Testis (tissue), 3 donors: ENCODE data around the gene MSI2. TPM values are rescaled to one million over a fixed set of nuclear protein-coding genes. Genes with fewer than 3 reads are reported as not detected.

Source experiments
- DNase-seq: peaks from one replicate; pipeline ENCODE4 v3.0.0-alpha.2; 2019
- H3K27ac ChIP-seq, 2 donors: fragments of 200-600 bp; sonication (generic); one replicate each; pipeline ENCODE4 v1.5.1; 2019
- H3K27me3 ChIP-seq: fragments of 200-600 bp; sonication (generic); one replicate; pipeline ENCODE4 v1.5.1; 2019
- H3K36me3 ChIP-seq: fragments of 200-600 bp; sonication (generic); one replicate; pipeline ENCODE4 v1.5.1; 2017; ENCODE audit warnings: low read depth; ENCODE audit errors: missing control alignments
- H3K4me1 ChIP-seq: fragments of 200-600 bp; sonication (generic); one replicate; pipeline ENCODE4 v1.5.1; 2019
- H3K4me3 ChIP-seq, 2 donors: fragments of 200-600 bp; sonication (generic); one replicate each; pipeline ENCODE4 v1.5.1; 2017 to 2019
- H3K9me3 ChIP-seq: fragments of 200-600 bp; sonication (generic); one replicate; pipeline ENCODE4 v1.5.1; 2017
- CTCF ChIP-seq, 3 experiments: fragments of 450-650 bp in 2 of 3; fragments of 200-600 bp in 1 of 3; sonication (generic) in 1 of 3; IDR thresholded peaks; one replicate each; pipeline ENCODE4 v1.5.1; 2016 to 2019; ENCODE audit warnings: antibody characterized with exemption in 3 of 3, mild to moderate bottlenecking in 2 of 3, moderate library complexity in 1 of 3
- POLR2A ChIP-seq: fragments of 450-650 bp; IDR thresholded peaks from one replicate; pipeline ENCODE4 v1.6.1; 2017; ENCODE audit warnings: antibody characterized with exemption, mild to moderate bottlenecking, moderate library complexity
- WGBS, 2 donors: methylation state at CpG; one replicate each; pipeline ENCODE4 v1.1.5; 2018; 5-methylcytosine and 5-hydroxymethylcytosine counted together
- intact Hi-C: fragments of 100-400 bp; cut with DNase I; formaldehyde crosslinking; loops from one replicate; pipeline ENCODE4 v1.15.1; 2023; ENCODE audit warnings: low total_unique reads
- polyA plus RNA-seq: library from polyadenylated mRNA; stranded (reverse); fragments of 350-450 nt; fragmentation: Illumina TruSeq; extraction: RNeasy Lipid Tissue Mini Kit (QIAGEN cat#74804); gene quantifications from one replicate; pipeline ENCODE4 v1.2.3, GENCODE V29; 2014; ENCODE audit warnings: low read depth, low replicate concordance; ENCODE audit not compliant: insufficient read depth
- total RNA-seq, 2 donors: library from RNA; depleted of rRNA; stranded (reverse); fragments of >200 nt; gene quantifications; one replicate each; pipeline ENCODE4 v1.2.3, GENCODE V29; 2016

The MSI2 gene
- total and polyA plus RNA-seq, 3 donors from 2014 or later, result 46.5 to 106 (median 76.6) TPM

- Histone ChIP-seq H3K4me3 (no peak overlapping the region), H3K4me1 (peaks cover 41% of the 10 kb centered on the region), H3K27ac (peak overlapping the region; percentile 9 to 63), H3K36me3 (no peaks in the 10 kb centered on the region), H3K9me3 (no peaks in the 10 kb centered on the region), H3K27me3 (no peaks in the 10 kb centered on the region)
- TF ChIP-seq POLR2A (no peak), CTCF (IDR thresholded peaks at IDR 0.05) (no peak)
- DNase-seq, result no peak
- intact Hi-C loops, result no loop called here
- WGBS, 2 donors, result 18 to 43% methylated on average over 1 of the region's 1 CpG
These were observed 184.9 kb downstream of the MSI2 start for GRCh38 chr17:57441270-57441600.

GRCh38 chr17:57442401-57442823 lies 186.1 kb downstream of the MSI2 start:
- H3K36me3 ChIP-seq, result no peaks in the 10 kb centered on the region
- WGBS, 2 donors, result 51 to 71% methylated on average over 9 of the region's 9 CpGs
- no peak overlapping the region for H3K4me3 ChIP-seq
- no peaks in the 10 kb centered on the region for H3K27me3 ChIP-seq
- peaks cover 35% of the 10 kb centered on the region for H3K4me1 ChIP-seq
- DNase-seq, result no peak
- TF ChIP-seq POLR2A (no peak), CTCF (IDR thresholded peaks at IDR 0.05) (no peak)
- no peaks in the 10 kb centered on the region for H3K9me3 ChIP-seq
- H3K27ac ChIP-seq, result peak overlapping the region; percentile 40 to 63
- intact Hi-C loops, result no loop called here

GRCh38 chr17:57442914-57443571 lies 186.7 kb downstream of the MSI2 start:
- H3K4me3 ChIP-seq, result no peak overlapping the region
- H3K9me3 ChIP-seq, result no peaks in the 10 kb centered on the region
- intact Hi-C loops, result no loop called here
- DNase-seq, result peak; percentile 38
- peak overlapping the region; percentile 40 to 63 for H3K27ac ChIP-seq
- no peaks in the 10 kb centered on the region for H3K36me3 ChIP-seq
- H3K27me3 ChIP-seq, result no peaks in the 10 kb centered on the region
- no peak for TF ChIP-seq CTCF (IDR thresholded peaks at IDR 0.05)
- H3K4me1 ChIP-seq, result peaks cover 35% of the 10 kb centered on the region
- 64 to 65% methylated on average over 12 to 16 of the region's 16 CpGs for WGBS, 2 donors

GRCh38 chr17:57443781-57444180 lies 187.5 kb downstream of the MSI2 start:
- DNase-seq, result no peak
- Histone ChIP-seq H3K27ac (peak overlapping the region in 1 of 2 donors; percentile 63), H3K4me3 (no peak overlapping the region), H3K27me3 (no peaks in the 10 kb centered on the region), H3K36me3 (no peaks in the 10 kb centered on the region), H3K9me3 (no peaks in the 10 kb centered on the region), H3K4me1 (peaks cover 35% of the 10 kb centered on the region)
- 73 to 81% methylated on average over 5 of the region's 5 CpGs for WGBS, 2 donors
- intact Hi-C loops, result no loop called here
- TF ChIP-seq CTCF (IDR thresholded peaks at IDR 0.05) (no peak), POLR2A (no peak)
